ENCODE results near the gene PRKAG3.

GRCh38 chr2:218876562-218877219, 45.1 kb upstream of the PRKAG3 start:
- peak; percentile 96 for TF ChIP-seq CTCF (conservative IDR thresholded peaks at IDR 0.05; ENCODE audit: low read depth, low read length)
- no peak for TF ChIP-seq EZH2 (IDR thresholded peaks at IDR 0.05; ENCODE audit: borderline replicate concordance, low read depth, low read length, poor library complexity, severe bottlenecking)
